ES-I3 (cell line): ENCODE measurements around the gene OR2AT4.

Experiments used
- H3K36me3 ChIP-seq: 2 replicates; pipeline ENCODE4 v1.6.1; 2013; ENCODE audit warnings: mild to moderate bottlenecking, low read length, control low read depth, moderate library complexity; ENCODE audit not compliant: insufficient read depth
- H3K4me1 ChIP-seq: 2 replicates; pipeline ENCODE4 v1.6.1; 2013; ENCODE audit warnings: mild to moderate bottlenecking, control low read depth, low read length; ENCODE audit not compliant: insufficient read depth
- H3K9ac ChIP-seq: 2 replicates; pipeline ENCODE4 v1.6.1; 2013; ENCODE audit warnings: low read depth, mild to moderate bottlenecking, low read length, moderate library complexity
- H3K9me3 ChIP-seq: 2 replicates; pipeline ENCODE4 v1.6.1; 2013; ENCODE audit warnings: mild to moderate bottlenecking, low read length, moderate library complexity; ENCODE audit not compliant: control insufficient read depth, insufficient read depth

The OR2AT4 gene

DNA sequence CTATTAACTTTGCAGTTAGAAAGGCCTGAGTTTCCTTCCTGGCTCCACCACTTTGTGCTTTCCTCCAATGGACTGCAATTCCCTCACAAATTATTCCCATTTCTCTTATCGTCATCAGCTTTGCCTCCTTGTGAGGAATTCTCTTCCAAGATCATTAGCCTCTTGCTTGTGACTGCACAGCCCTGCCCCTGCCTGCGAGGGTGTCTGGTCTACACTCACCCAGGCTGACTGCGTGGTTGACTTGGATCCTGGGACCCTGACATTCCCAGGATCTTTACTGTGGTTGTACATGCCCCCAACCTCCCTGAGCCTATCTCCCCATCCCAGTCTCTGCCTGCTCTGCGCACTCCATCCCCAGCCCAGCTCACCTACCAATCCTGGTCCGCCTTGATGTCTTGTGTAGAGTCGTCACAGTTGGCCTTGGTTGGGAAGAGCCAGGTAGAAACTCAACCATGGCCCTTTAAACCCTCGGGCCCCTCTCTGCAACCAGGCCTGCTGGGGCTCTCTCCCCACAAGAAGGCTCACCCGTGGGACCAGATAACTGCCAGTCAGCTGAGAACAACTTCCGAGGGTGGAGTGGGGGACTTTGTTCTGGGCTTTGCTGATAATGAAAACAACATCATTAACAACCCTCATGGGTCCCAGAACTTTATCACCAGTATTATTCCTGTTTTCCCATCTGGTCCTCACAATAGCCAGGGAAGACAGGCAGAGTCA lies at the start of gene OR2AT4:
OR2AT4 (minus strand) TSS at position 421 of the 717 bp plus-strand sequence.
- H3K9ac ChIP-seq, result no peak within 1 kb of the TSS
- H3K36me3 ChIP-seq, result no peaks in the 10 kb centered on the region
- peaks cover under 1% of the 10 kb centered on the region; the same call in 1 of the 2 replicates for H3K9me3 ChIP-seq
- H3K4me1 ChIP-seq, result no peaks in the 10 kb centered on the region

DNA sequence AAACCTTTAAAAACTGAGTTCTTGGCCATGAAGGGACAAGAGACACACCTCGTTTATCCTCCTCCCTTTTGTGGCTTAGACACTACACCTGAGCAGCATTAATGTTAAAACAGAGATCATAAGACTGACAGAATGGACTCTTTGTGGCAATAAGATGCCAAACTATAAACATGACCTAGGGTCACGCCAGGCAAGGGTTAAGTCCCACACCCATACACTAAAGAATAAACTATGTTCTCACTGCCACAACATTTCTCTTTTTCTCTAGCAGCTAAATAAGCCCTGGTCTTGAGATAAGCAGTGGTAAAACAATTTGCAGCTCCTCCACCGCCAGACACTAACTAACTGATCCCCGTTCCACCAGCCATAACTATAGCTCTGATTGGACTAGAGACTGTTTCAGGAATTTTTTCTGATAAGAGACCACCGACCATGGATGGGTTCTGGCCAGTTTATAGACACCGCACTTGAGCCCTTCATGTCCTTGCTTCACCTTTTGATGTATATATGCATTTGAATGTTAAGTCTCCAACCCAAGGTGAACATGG lies 49.4 kb upstream of the OR2AT4 start:
- H3K9me3 ChIP-seq, result no peaks in the 10 kb centered on the region

DNA sequence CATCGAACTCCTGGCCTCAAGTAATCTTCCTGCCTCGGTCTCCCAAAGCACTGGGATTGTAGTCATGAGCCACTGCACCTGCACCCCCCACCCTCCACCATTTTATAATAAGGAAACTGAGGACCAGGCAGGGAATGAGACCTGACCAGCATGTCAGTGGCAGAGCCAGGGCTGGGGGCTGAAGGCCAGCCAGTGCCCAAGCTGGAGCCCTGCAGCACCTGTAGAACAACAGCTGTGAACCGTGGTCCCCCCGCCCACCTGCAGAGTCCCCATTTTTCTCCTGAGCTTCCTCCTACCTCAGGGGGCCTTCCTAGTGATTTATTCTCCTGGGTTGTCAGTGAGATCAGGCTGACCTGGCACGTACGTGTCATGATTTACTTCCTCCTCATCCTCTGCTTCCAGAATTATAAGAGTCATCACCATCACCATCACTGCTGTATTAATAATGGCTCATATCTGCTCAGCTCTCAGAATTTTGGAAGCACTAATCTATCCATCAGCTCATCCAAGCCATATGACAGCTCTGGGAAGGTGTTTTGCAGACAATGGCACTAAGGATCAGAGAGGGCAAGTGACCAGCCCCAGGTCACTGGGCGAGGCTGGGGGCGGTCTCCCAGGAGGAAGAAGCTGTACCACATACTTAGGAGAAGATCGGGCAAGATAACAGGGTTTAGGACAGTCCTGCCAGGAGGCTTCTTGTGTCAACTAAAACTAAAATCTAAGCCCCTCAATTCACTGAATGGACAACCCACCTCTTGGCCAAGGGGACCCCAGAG lies 48.7 kb upstream of the OR2AT4 start:
- H3K9ac ChIP-seq, result no peak overlapping the region
- no peaks in the 10 kb centered on the region for H3K36me3 ChIP-seq
- H3K4me1 ChIP-seq, result peaks cover 9% of the 10 kb centered on the region
- no peaks in the 10 kb centered on the region for H3K9me3 ChIP-seq

More for the DNA sequence above, 49.4 kb upstream of the OR2AT4 start:
- Histone ChIP-seq H3K36me3 (no peaks in the 10 kb centered on the region), H3K9ac (no peak overlapping the region), H3K4me1 (peaks cover 9% of the 10 kb centered on the region)

DNA sequence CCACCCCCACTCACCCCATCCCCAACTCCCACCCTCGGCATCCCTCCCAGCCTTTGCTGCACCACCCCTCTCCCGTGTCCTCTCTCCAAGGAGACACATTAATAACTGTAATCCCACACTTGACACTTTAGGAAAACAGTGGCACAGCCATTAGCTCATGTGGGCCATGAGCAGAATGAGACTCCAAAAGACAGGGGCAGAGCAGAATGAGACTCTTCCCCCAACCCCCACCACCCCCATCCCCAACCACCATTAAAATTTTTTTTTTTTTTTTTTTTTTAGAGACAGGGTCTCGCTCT lies 48.0 kb upstream of the OR2AT4 start:
- no peaks in the 10 kb centered on the region for H3K36me3 ChIP-seq
- peaks cover 9% of the 10 kb centered on the region for H3K4me1 ChIP-seq
- H3K9ac ChIP-seq, result no peak overlapping the region
- H3K9me3 ChIP-seq, result no peaks in the 10 kb centered on the region

DNA sequence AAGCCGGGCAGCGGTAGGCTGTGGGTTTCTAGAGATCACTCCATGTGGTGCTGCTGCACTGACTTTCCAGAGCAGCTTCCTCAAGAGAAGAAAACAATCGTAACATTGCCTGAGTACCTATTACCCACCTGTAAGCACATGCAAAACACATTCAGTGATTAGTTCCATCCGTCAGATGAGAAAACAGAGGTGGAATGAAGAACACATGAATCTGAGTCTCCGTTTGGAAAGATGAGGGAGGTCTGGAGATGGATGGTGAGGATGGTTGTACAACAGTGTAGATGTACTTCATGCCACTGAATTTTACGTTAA lies 46.7 kb upstream of the OR2AT4 start:
- H3K36me3 ChIP-seq, result no peaks in the 10 kb centered on the region
- no peaks in the 10 kb centered on the region for H3K9me3 ChIP-seq
- H3K4me1 ChIP-seq, result peaks cover 9% of the 10 kb centered on the region
- no peak overlapping the region for H3K9ac ChIP-seq

DNA sequence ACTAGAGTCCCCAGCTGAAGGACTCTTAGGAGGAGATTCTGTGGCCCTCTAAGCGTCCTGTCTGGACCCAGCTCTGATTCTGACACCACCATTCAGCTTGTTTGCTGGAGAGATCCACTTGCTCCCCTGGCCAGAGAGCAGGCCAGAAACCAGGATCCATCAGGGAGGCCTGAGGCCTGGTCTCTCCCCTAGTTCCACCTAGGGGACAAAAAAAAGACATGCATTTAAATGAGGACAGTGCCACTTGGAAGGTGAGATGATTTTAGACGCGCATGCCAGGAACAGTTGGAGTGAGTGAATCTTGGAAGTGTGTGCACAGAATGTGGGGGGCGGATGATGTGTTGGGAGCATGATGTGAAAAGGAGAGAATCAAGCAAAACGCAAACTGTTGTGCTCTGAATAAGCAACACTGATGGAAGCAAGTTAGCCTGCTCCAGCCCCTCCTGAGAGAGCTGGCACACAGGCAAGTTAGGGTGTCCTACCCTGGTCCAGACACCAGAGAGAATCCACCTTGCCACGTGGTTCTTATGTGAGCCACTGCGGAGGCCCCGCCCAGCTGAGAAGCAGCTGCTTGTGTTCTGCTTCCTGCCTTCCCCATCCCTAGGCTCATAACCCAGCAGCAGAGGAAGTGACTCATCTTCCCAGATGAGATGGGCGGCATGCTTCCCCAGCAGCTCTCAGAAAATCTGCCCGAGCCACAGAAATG lies 46.2 kb upstream of the OR2AT4 start:
- Histone ChIP-seq H3K9me3 (no peaks in the 10 kb centered on the region), H3K9ac (no peak overlapping the region), H3K4me1 (peaks cover 9% of the 10 kb centered on the region), H3K36me3 (no peaks in the 10 kb centered on the region)

DNA sequence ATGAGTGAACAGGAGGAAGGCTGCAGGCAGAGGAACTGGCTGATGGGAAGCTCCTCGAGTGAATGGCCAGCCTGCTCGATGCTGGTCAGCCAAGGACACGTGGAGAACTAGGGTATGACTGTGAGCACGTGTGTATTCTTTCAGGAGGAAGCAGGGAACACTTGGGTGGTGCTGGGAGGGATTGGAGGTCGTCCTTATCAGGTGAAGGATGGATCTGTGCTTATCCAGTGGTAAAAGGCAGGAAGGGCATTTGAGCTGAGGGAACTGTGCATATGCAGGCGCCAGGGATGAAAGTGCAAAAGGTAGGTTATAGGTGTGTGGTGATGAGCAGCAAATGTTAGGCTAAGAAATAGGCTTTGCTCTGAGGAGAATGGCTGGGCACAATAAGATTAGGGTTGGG lies 44.5 kb upstream of the OR2AT4 start:
- Histone ChIP-seq H3K9me3 (no peaks in the 10 kb centered on the region), H3K4me1 (peaks cover 9% of the 10 kb centered on the region), H3K36me3 (no peaks in the 10 kb centered on the region), H3K9ac (no peak overlapping the region)

DNA sequence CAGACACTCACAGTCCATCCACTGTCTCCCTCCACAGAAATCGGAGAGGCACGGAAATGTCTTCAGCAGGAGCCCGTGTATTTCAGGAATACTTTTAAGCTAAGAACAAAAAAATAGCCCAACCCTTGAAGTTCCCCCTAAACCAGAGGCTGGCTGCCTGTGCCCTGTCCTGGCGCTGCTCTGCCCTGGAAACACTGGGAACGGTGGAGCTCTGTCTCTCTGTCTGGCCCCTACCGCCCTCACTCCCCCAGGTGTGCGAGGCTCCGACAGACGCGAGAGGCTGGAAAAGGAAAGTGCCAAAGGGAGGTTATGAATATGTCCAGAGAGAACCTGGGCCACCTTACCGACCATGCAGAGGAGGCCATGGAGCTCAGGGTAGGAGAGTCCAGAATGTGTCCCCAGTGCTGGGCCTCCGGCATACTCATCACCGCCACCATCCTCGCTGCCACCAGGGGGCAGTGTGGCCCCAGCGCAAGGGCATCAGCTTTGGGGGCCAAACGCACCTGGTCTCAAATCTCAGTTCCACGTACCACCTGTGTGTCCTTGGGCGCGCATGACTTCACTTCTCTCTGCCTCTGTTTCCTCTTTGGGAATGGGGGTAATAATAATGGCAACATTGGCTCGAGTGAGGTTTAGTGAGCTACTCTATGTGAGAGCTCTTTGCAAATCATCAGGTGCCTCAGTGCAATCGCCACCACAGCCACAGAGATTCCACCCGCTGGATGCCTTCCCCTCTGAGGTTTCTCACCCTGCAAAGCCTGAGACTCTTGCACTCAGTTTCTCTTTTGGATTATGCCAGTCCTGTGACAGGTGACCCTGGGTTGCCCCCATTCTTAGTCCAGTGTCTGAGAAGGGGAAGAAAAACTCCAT lies 43.8 kb upstream of the OR2AT4 start:
- H3K4me1 ChIP-seq, result peaks cover 9% of the 10 kb centered on the region

DNA sequence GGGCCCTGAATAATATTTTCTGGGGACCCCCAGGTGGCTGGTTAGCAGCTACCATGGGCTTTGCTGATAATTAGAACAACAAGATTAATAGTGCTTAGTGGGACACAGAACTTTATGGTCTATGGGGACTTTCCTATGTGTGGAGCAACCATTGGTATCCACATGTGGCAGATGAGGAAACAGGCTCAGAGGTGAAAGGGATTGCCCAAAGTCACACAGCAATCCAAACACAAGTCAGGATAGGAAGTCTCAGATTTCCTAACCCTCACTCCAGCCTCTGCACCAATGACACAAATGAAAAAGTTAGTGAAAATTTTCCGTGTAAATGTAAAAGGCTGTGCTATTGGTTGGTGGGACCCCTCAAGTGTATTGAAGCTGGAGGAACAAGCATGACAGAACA lies 39.0 kb upstream of the OR2AT4 start:
- no peak overlapping the region for H3K9ac ChIP-seq
- peaks cover 7% of the 10 kb centered on the region; the same call in 1 of the 2 replicates for H3K4me1 ChIP-seq
- H3K9me3 ChIP-seq, result no peaks in the 10 kb centered on the region
- H3K36me3 ChIP-seq, result no peaks in the 10 kb centered on the region

More for the DNA sequence above, 43.8 kb upstream of the OR2AT4 start:
- no peaks in the 10 kb centered on the region for H3K9me3 ChIP-seq
- no peak overlapping the region for H3K9ac ChIP-seq
- no peaks in the 10 kb centered on the region for H3K36me3 ChIP-seq

DNA sequence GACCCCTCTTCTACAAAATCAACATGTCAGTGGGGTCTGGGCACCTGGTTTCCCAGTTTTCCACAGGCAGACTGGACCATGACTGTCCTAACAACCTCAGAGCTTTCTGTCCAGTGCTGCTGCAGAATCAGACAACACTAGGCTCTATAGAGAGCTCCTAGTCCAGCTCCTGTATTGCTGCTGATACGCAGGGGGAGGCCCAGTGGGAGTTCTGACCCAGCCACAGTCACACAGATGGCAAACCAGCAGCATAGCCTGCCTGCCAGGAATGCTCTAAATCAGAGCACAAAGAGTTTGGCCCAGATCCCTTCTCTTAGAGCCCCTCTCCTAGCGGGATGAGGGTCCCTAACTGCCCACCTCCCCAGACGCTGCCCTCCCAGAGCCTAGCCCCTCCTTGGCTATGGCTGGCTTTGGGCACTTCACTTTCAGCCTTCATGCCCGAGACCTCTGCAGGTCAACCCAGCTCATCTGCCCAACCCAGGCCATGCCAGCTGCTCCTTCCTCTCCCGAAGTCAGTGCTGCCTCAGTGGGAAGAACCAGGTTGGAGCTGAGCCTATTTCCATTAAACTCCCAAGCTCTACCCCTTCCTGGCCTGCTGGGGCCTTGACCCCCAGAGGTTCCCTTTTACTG lies 38.5 kb upstream of the OR2AT4 start:
- Histone ChIP-seq H3K36me3 (no peaks in the 10 kb centered on the region), H3K9ac (no peak overlapping the region), H3K4me1 (peaks cover 7% of the 10 kb centered on the region; the same call in 1 of the 2 replicates), H3K9me3 (no peaks in the 10 kb centered on the region)

DNA sequence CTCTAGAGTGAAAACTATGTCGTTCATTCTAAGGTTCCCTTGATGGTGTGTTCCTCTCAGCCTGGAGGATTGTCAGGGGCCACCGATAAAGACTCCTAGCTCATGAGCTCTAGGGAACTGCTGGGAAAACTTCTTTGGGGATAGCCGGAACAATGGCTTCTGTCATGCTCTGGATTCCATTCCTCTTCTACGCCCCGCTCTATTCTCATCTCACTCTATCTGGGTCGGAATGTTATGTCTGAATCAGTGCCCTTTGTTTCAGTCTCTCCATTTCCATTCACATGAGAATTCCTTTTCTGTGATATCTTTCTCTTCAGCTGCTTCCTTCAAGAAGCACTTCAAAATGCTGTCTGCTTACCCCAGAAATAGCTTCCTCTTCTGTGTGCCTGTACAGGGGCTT lies 37.3 kb upstream of the OR2AT4 start:
- no peaks in the 10 kb centered on the region for H3K9me3 ChIP-seq
- no peak overlapping the region for H3K9ac ChIP-seq
- peaks cover 7% of the 10 kb centered on the region; the same call in 1 of the 2 replicates for H3K4me1 ChIP-seq
- H3K36me3 ChIP-seq, result no peaks in the 10 kb centered on the region

DNA sequence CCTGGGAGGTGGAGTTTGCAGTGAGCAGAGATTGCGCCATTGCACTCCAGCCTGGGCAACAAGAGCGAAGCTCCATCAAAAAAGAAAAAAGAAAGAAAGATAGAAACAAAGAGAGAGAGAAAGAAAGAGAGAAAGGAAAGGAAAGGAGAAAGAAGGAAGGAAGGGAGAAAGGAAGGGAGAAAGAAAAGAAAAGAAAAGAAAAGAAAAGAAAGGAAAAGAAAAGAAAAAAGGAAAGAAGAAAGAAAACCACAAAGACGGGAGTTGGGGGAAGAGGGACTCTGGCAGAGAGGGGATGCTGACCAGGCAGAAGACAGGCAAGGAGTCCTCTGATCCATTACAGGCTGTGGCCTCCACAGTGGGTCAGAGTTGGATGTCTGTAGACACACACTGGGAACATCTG lies 35.4 kb upstream of the OR2AT4 start:
- Histone ChIP-seq H3K36me3 (no peaks in the 10 kb centered on the region), H3K9ac (no peak overlapping the region), H3K9me3 (no peaks in the 10 kb centered on the region), H3K4me1 (peaks cover 7% of the 10 kb centered on the region; the same call in 1 of the 2 replicates)

DNA sequence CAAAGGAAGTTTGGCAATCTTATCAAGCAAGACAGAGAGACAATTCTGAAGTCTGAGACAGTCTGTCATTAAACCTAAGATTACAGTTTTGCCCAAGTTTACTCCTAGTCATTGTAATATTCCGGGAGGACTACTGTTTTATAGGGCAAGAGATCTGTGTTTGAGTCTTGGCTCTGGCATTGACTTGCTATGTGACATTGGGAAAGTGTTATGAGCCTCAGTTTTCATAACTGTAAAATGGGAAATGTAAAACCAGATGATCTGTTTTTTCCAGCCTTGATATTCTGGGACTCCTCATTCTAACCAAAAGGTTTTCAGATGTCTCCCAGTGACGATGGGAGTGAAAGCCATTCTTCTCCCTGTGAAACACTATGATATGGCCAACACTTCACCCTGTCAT lies 29.9 kb upstream of the OR2AT4 start:
- Histone ChIP-seq H3K4me1 (no peaks in the 10 kb centered on the region), H3K9me3 (no peaks in the 10 kb centered on the region; the same call in 1 of the 2 replicates), H3K9ac (no peak overlapping the region), H3K36me3 (no peaks in the 10 kb centered on the region)
